ENCODE data around the gene EFNB2.

- no peak for TF ChIP-seq CTCF (IDR thresholded peaks at IDR 0.05)
- TF ChIP-seq POLR2AphosphoS5 (IDR thresholded peaks at IDR 0.05), result no peak
Observed at GRCh38 chr13:106484084-106484483, 51.4 kb downstream of the EFNB2 start.
